SK-N-SH (cell line): ENCODE measurements around the gene SMARCE1. TPM values are rescaled to one million over a fixed set of nuclear protein-coding genes. Genes with fewer than 3 reads are reported as not detected.

Experiments
- CTCF ChIA-PET: fragments of 300-600, 350-600 bp; formaldehyde crosslinking; extraction: SDS; loops from one replicate; lab custom pipeline; 2021; lab: Yijun Ruan, JAX
- POLR2A ChIA-PET: fragments of 350-600 bp; sonication (Branson Sonifier 250); formaldehyde crosslinking; extraction: SDS; loops from one replicate; lab custom pipeline; 2020; ENCODE audit warnings: antibody characterized with exemption, inconsistent platforms; lab: Yijun Ruan, JAX
- DNase-seq: peaks from one replicate; pipeline ENCODE4 v3.0.0; 2012
- H2AFZ ChIP-seq: fragments of 200-600 bp; sonication (generic); 2 replicates; pipeline ENCODE4 v1.8.1; 2016; ENCODE audit warnings: antibody characterized with exemption, mild to moderate bottlenecking, low read depth
- H3F3A ChIP-seq: fragments of 200-600 bp; sonication (generic); replicated peaks from 2 replicates; pipeline ENCODE3; 2016; ENCODE audit warnings: antibody characterized with exemption, mild to moderate bottlenecking; ENCODE audit not compliant: insufficient read depth
- H3K27ac ChIP-seq, 2 experiments: fragments of 200-500 bp in 1 of 2; fragments of 200-600 bp in 1 of 2; sonication (Bioruptor generic) in 1 of 2; sonication (generic), shearing (Covaris generic) in 1 of 2; 2 replicates each; pipeline versions ENCODE4 v1.5.1 to v1.6.1; 2014 to 2016; ENCODE audit warnings: low read depth in 2 of 2, inconsistent platforms in 1 of 2, low read length in 1 of 2, mild to moderate bottlenecking in 1 of 2, mixed read lengths in 1 of 2
- H3K27me3 ChIP-seq: fragments of 200-600 bp; sonication (generic), shearing (Covaris generic); 2 replicates; pipeline ENCODE4 v1.6.1; 2016; ENCODE audit warnings: mixed run types; ENCODE audit not compliant: insufficient read depth
- H3K36me3 ChIP-seq, 2 experiments: fragments of 200-500 bp in 1 of 2; fragments of 200-600 bp in 1 of 2; sonication (Bioruptor generic) in 1 of 2; sonication (generic) in 1 of 2; replicated peaks in 1 of 2; 2 replicates each; pipeline versions ENCODE3 to v1.5.1; 2014 to 2016; ENCODE audit warnings: low read length in 1 of 2, mild to moderate bottlenecking in 1 of 2; ENCODE audit not compliant: insufficient read depth in 2 of 2, control insufficient read depth in 1 of 2
- H3K4me1 ChIP-seq, 2 experiments: fragments of 200-500 bp in 1 of 2; fragments of 200-600 bp in 1 of 2; sonication (Bioruptor generic) in 1 of 2; sonication (generic), shearing (Covaris generic) in 1 of 2; 2 replicates each; pipeline versions ENCODE4 v1.5.1 to v1.6.1; 2014 to 2016; ENCODE audit warnings: low read depth in 1 of 2, low read length in 1 of 2, mixed run types in 1 of 2; ENCODE audit not compliant: insufficient read depth in 2 of 2, control insufficient read depth in 1 of 2
- H3K4me2 ChIP-seq: fragments of 200-600 bp; sonication (generic), shearing (Covaris generic); 2 replicates; pipeline ENCODE4 v1.6.1; 2017; ENCODE audit warnings: mixed run types
- H3K4me3 ChIP-seq, 2 experiments: fragments of 200-500 bp in 1 of 2; fragments of 200-600 bp in 1 of 2; sonication (Bioruptor generic) in 1 of 2; sonication (generic), shearing (Covaris generic) in 1 of 2; 2 replicates each; pipeline versions ENCODE4 v1.5.1 to v1.8.1; 2014 to 2016; ENCODE audit warnings: low read depth in 2 of 2, inconsistent platforms in 1 of 2, low read length in 1 of 2, mild to moderate bottlenecking in 1 of 2, mixed read lengths in 1 of 2, moderate library complexity in 1 of 2
- H3K79me2 ChIP-seq: fragments of 200-600 bp; sonication (generic); 2 replicates; pipeline ENCODE4 v1.8.1; 2017; ENCODE audit warnings: mild to moderate bottlenecking; ENCODE audit not compliant: insufficient read depth
- H3K9ac ChIP-seq: fragments of 200-600 bp; sonication (generic); 2 replicates; pipeline ENCODE4 v1.6.1; 2017; ENCODE audit warnings: mixed run types
- H3K9me2 ChIP-seq: fragments of 200-600 bp; sonication (generic); 2 replicates; pipeline ENCODE4 v1.6.1; 2017; ENCODE audit warnings: mixed run types
- H3K9me3 ChIP-seq: fragments of 200-600 bp; sonication (generic); 2 replicates; pipeline ENCODE4 v1.6.1; 2017; ENCODE audit warnings: mixed run types, mild to moderate bottlenecking, moderate library complexity
- H4K20me1 ChIP-seq: fragments of 200-600 bp; sonication (generic); 2 replicates; pipeline ENCODE4 v1.6.1; 2017; ENCODE audit warnings: mild to moderate bottlenecking, mixed run types; ENCODE audit not compliant: insufficient read depth
- EP300 ChIP-seq, 2 experiments: IDR thresholded peaks; 2 replicates each; pipeline versions ENCODE4 v1.4.0 to v1.6.1; 2012; ENCODE audit warnings: borderline replicate concordance in 1 of 2, low read depth in 1 of 2, low read length in 1 of 2
- EZH2phosphoT487 ChIP-seq: fragments of 200-600 bp; sonication (generic); IDR thresholded peaks from 2 replicates; pipeline ENCODE4 v1.6.1; 2017; ENCODE audit warnings: low read depth, mixed run types, mild to moderate bottlenecking, antibody characterized with exemption, moderate library complexity, borderline replicate concordance
- GABPA ChIP-seq: IDR thresholded peaks from 2 replicates; pipeline ENCODE4 v1.4.0; 2012; ENCODE audit warnings: low read depth, mild to moderate bottlenecking
- GATA2 ChIP-seq: sonication (generic); formaldehyde crosslinking; IDR thresholded peaks from 2 replicates; pipeline ENCODE4 v1.5.0; 2020; ENCODE audit warnings: mild to moderate bottlenecking, missing genetic modification reagents
- MAX ChIP-seq: IDR thresholded peaks from 2 replicates; pipeline ENCODE4 v1.4.0; 2012; ENCODE audit warnings: low read depth
- MEF2A ChIP-seq: IDR thresholded peaks from 2 replicates; pipeline ENCODE4 v1.4.0; 2012; ENCODE audit warnings: low read depth, borderline replicate concordance
- POLR2AphosphoS5 ChIP-seq: IDR thresholded peaks from 2 replicates; pipeline ENCODE4 v1.6.1; 2012; ENCODE audit warnings: low read depth, low read length
- RAD21 ChIP-seq: IDR thresholded peaks from 2 replicates; pipeline ENCODE4 v1.6.1; 2012; ENCODE audit warnings: mild to moderate bottlenecking, low read length
- RFX5 ChIP-seq: IDR thresholded peaks from 2 replicates; pipeline ENCODE4 v1.6.1; 2012; ENCODE audit warnings: mild to moderate bottlenecking, improper control_type of control experiment, low read length
- RXRA ChIP-seq: IDR thresholded peaks from 2 replicates; pipeline ENCODE4 v1.4.0; 2012; ENCODE audit warnings: low read depth, mild to moderate bottlenecking, borderline replicate concordance
- SIN3A ChIP-seq: IDR thresholded peaks from 2 replicates; pipeline ENCODE4 v1.6.1; 2012; ENCODE audit warnings: low read depth, mild to moderate bottlenecking, low read length, moderate library complexity, borderline replicate concordance
- SMC3 ChIP-seq: IDR thresholded peaks from 2 replicates; pipeline ENCODE4 v1.6.1; 2012; ENCODE audit warnings: low read depth, low read length, improper control_type of control experiment
- YY1 ChIP-seq: IDR thresholded peaks from 2 replicates; pipeline ENCODE4 v1.4.0; 2012; ENCODE audit warnings: low read depth, mild to moderate bottlenecking
- WGBS: methylation state at CpG from one replicate; pipeline ENCODE4 v1.1.6; 2017; ENCODE audit warnings: low lambda C conversion rate; 5-methylcytosine and 5-hydroxymethylcytosine counted together
- polyA plus RNA-seq, 3 experiments: library from polyadenylated mRNA; depleted of rRNA; stranded (reverse); fragments of >200 nt; gene quantifications; 2 replicates each; pipeline ENCODE4 v1.2.3, GENCODE V29; 2012
- TF ChIP-seq, protein P1 (sequence below): IDR thresholded peaks from 2 replicates; pipeline ENCODE4; 2012
- TF ChIP-seq, protein P2 (sequence below): IDR thresholded peaks from 2 replicates; pipeline ENCODE4 v1.6.1; 2012; ENCODE audit warnings: mild to moderate bottlenecking, low read depth, low read length, moderate library complexity
- TF ChIP-seq, protein P3 (sequence below): IDR thresholded peaks from 2 replicates; pipeline ENCODE4 v1.4.0; 2012; ENCODE audit warnings: low read depth, borderline replicate concordance

Gene SMARCE1
- polyA plus RNA-seq, 1 of the 3 experiments (the other 2 are of a cell fraction), result 45.9 TPM

GRCh38 chr17:40621019-40621418 lies 26.6 kb downstream of the SMARCE1 start (continued):
- TF ChIP-seq RXRA, result no peak
- TF ChIP-seq, protein P1, sequence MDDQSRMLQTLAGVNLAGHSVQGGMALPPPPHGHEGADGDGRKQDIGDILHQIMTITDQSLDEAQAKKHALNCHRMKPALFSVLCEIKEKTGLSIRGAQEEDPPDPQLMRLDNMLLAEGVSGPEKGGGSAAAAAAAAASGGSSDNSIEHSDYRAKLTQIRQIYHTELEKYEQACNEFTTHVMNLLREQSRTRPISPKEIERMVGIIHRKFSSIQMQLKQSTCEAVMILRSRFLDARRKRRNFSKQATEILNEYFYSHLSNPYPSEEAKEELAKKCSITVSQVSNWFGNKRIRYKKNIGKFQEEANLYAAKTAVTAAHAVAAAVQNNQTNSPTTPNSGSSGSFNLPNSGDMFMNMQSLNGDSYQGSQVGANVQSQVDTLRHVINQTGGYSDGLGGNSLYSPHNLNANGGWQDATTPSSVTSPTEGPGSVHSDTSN, result no peak
- TF ChIP-seq MAX, result no peak
- no peak for TF ChIP-seq RAD21
- no peak for TF ChIP-seq RFX5
- TF ChIP-seq SMC3, result no peak
- no peak for TF ChIP-seq GABPA
- no peak for TF ChIP-seq MEF2A
- no peak for TF ChIP-seq EP300 (IDR thresholded peaks at IDR 0.05; ENCODE audit: borderline replicate concordance in 1 of 2, low read depth in 1 of 2, low read length in 1 of 2)

DNA sequence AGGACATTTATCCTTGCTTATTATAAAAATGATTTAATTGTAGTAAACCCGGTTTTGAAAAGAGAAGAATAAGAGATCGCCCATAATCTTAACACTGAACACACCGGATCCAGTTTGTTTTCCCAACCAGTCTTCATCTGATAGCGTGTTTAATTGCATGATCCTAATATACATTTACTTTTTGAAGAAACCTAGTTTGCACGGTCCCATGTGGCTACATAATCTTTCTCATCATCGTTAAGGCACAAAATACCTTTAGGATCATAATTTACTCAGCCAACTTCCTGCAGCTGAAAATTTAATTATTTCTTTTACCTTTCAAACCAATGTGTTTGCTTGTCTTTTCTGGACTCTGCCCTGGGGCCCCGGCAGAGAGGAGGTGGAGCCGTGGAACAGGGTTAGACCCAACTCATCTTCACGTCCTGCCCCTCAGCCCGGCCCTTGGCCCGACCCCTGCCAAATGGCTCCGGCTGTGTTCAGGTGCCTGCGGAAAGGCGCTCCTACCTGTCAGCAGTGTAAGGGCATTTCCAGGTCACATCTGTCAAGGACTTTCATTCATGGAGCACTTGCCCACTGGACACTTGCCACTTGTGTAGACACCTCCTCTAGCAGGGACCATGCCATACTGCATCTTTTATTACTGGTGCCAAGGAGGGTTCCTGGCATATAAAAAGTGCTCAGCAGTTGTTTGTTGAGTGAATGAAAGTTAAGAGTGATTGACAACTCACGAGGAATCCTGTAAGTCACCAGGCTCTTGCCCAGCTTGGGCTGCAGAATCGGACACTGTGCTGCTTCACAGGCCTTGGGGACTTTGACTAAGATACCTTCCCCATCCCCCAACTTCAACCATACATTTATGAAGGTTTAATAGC lies 28.6 kb downstream of the SMARCE1 start:
- Histone ChIP-seq H3K79me2 (no peaks in the 10 kb centered on the region), H3K36me3 (no peaks in the 10 kb centered on the region), H4K20me1 (no peaks in the 10 kb centered on the region), H3K4me2 (no peak overlapping the region), H3K9me3 (no peaks in the 10 kb centered on the region), H3K4me3 (no peak overlapping the region), H3F3A (no peaks in the 10 kb centered on the region), H2AFZ (no peak overlapping the region), H3K27me3 (peaks cover 40% of the 10 kb centered on the region; the same call in 1 of the 2 replicates), H3K27ac (no peak overlapping the region), H3K9me2 (no peaks in the 10 kb centered on the region), H3K9ac (no peak overlapping the region), H3K4me1 (peaks cover 0 to 5% of the 10 kb centered on the region in 2 experiments; a peak in 1 of 4 replicates)
- TF ChIP-seq SIN3A (no peak), EZH2phosphoT487 (no peak), GATA2 (CRISPR knock-in tag) (no peak), POLR2AphosphoS5 (no peak), YY1 (no peak), GABPA (no peak)
- TF ChIP-seq, protein P2, sequence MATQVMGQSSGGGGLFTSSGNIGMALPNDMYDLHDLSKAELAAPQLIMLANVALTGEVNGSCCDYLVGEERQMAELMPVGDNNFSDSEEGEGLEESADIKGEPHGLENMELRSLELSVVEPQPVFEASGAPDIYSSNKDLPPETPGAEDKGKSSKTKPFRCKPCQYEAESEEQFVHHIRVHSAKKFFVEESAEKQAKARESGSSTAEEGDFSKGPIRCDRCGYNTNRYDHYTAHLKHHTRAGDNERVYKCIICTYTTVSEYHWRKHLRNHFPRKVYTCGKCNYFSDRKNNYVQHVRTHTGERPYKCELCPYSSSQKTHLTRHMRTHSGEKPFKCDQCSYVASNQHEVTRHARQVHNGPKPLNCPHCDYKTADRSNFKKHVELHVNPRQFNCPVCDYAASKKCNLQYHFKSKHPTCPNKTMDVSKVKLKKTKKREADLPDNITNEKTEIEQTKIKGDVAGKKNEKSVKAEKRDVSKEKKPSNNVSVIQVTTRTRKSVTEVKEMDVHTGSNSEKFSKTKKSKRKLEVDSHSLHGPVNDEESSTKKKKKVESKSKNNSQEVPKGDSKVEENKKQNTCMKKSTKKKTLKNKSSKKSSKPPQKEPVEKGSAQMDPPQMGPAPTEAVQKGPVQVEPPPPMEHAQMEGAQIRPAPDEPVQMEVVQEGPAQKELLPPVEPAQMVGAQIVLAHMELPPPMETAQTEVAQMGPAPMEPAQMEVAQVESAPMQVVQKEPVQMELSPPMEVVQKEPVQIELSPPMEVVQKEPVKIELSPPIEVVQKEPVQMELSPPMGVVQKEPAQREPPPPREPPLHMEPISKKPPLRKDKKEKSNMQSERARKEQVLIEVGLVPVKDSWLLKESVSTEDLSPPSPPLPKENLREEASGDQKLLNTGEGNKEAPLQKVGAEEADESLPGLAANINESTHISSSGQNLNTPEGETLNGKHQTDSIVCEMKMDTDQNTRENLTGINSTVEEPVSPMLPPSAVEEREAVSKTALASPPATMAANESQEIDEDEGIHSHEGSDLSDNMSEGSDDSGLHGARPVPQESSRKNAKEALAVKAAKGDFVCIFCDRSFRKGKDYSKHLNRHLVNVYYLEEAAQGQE, result no peak
- TF ChIP-seq, protein P3, sequence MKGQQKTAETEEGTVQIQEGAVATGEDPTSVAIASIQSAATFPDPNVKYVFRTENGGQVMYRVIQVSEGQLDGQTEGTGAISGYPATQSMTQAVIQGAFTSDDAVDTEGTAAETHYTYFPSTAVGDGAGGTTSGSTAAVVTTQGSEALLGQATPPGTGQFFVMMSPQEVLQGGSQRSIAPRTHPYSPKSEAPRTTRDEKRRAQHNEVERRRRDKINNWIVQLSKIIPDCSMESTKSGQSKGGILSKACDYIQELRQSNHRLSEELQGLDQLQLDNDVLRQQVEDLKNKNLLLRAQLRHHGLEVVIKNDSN, result no peak
- 56% methylated on average over 16 of the region's 16 CpGs for WGBS
- no peak for DNase-seq
- ChIA-PET POLR2A (no interaction called here), CTCF (interaction anchor here (0.6 to 4.7 kb wide), 24 partner anchors 7 to 1046 kb away, joined by 3 to 37 read pairs (median 4); partner anchors contain the start of gene SMARCE1)
